SK-N-MC (cell line): Measurements from ENCODE around the gene RNF113B.

Experiments used
- EZH2 ChIP-seq: fragments of 200-600 bp; sonication (generic); IDR thresholded peaks from one replicate; pipeline ENCODE4 v1.6.1; 2017; ENCODE audit warnings: antibody characterized with exemption
- FOXP2 ChIP-seq: optimal IDR thresholded peaks from 2 replicates; pipeline ENCODE3; 2011; ENCODE audit warnings: mild to moderate bottlenecking, moderate library complexity; ENCODE audit not compliant: insufficient read depth; ENCODE audit errors: extremely low read length, control extremely low read depth
- POLR2AphosphoS5 ChIP-seq: IDR thresholded peaks from 2 replicates; pipeline ENCODE4 v1.6.1; 2012; ENCODE audit warnings: mild to moderate bottlenecking, low read depth, low read length, borderline replicate concordance

- TF ChIP-seq POLR2AphosphoS5: no peak
- TF ChIP-seq EZH2: no peak
- TF ChIP-seq FOXP2: no peak
Observed at GRCh38 chr13:98214008-98214643, 37.1 kb upstream of the RNF113B start.
